Stimulated activated CD4-positive, alpha-beta T cell treated with anti-CD3 and anti-CD28 coated beads, Interleukin-4, amount 100 ng/mL, for 24 hours (primary cell): ENCODE measurements around the gene TTLL12.
"Not testable (repeated sequence)": the region's sequence is repeated elsewhere in the genome, so short reads cannot be mapped to it uniquely, and the experiment has no call there.

Source experiments
- DNase-seq: peaks from one replicate; pipeline ENCODE4 v3.0.0-alpha.2; 2020

TTLL12 gene

DNA sequence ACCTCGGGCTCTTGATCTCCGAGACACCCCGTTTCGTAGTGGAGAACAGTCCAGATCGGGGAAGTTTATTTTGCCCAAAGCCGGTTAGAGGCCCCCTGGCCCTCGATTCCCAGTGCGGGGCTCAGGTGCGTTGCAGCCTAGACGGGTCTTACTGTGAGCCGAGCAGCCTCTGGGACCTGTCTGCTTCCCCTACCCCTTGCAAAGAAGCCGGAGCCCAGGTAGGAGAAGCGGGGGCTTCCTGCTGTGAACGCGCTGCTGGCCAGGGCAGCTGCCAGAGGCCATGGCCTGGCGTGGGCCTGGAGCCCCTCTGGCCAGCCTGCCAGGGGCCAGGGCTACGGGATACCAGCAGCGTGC is 35.0 kb downstream of the TTLL12 start:
- no peak for DNase-seq

DNA sequence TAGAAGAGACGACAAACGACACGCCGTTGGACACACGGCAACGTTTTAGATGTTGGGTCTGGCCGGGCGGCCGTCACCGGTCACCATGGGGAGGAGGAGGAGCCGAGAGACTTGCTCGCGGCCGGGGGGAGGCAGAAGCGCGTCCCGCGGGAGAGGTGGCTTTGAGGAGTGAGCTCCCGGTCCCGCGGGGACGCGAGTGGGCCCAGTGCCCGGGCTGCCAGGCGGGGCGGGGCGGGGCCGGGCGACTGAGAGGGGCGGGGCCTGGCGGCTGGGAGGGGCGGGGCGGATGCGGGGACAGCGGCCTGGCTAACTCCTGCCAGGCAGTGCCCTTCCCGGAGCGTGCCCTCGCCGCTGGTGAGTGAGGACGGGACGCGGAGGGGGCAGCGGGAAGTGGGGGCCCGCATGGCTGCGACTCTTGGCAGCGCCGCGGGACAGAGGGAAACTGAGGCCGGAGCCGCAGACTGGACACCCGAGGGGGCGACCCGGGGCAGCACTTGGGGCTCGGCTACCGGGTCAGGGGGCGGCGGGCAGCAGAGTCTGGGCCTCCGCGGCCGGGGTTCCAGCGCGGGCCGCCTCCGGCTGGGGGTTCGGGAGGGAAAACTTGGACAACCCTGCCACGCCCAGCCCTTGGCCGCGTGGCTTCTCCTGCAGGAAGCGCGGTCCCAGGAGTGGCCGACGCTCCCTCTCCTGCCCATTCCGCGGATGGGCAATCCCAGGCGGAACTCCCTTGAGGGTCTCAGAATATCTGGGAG is 35.5 kb downstream of the TTLL12 start, which contains the start of gene TSPO:
Gene TSPO (plus strand): TSS at position 309 of the 752 bp plus-strand sequence. CDS start 7,680 bp downstream, outside the sequence.
- peak; percentile 57 for DNase-seq

DNA sequence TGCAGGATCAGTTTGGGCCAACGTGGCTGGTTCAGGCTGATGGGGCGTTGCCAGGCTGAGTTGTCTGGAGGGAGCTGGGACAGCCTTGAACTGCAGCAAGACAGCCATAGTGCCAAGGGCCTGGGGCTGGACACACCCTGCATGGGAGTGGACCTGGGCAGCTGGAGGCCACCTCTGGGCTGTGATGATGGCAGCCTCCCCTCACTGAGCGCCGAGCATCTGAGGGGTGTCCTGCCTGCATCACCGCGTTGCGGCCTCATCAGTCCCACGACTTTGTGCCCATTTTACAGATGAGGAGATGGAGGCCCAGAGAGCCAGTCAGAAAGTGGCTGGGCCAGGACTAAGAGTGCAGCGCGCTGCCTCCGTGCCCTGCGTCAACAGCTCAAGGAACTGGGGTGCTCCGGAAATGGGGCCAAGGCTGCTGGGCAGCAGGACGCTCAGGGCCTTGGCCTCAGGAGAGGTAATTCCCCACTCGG is 36.2 kb downstream of the TTLL12 start:
- DNase-seq: no peak

DNA sequence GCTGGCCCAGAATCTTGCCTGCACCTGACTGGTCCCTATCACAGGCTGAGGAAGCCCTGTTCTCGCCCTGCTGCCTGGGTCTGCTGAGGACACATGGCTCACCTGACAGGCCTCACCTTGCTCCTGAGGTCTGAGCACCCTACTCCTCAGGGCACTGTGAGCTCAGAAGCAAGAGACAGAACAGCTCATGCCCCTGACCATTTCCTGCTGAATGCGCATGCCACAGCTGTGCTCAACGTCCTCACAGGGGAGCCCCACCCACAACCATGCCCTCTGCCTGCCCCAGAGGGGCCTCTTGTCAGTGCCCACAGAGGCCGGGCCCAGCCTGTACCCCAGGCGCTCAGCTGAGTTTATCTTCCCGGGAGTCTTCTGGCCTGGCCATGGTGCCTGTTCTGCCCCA is 38.4 kb downstream of the TTLL12 start:
- no peak for DNase-seq

DNA sequence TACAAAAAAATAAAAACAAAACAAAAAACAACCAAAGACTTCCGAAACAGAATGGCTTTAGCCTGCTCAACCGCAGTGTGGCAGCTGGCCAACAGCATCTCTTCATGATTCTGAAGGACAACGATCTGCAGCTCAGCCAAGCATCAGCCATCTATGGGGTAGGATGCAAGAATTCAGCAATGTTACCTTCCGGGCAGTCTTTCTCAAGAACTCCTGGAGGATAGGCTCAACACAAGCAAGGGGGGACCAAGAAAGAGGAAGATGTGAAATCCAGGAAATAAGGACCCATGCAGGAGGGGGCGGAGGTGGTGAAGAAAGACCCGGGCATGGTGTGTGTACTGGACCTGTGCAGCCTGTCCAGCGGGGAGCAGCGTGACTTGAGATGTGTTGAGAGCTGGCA is 39.1 kb downstream of the TTLL12 start:
- no peak for DNase-seq

DNA sequence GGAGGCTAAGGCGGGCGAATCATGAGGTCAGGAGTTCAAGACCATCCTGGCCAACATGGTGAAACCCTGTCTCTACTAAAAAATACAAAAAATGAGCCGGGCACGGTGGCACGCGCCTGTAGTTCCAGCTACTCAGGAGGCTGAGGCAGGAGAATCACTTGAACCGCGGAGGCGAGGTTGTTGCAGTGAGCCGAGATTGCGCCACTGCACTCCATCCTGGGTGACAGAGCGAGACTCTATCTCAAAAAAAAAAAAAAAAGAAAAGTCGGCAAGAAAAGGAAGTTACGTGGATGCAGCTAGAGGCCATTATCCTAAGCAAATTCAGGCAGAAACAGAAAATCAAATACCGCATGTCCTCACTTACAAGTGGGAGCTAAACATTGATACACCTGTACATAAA is 40.6 kb downstream of the TTLL12 start:
- not testable (repeated sequence) for DNase-seq

DNA sequence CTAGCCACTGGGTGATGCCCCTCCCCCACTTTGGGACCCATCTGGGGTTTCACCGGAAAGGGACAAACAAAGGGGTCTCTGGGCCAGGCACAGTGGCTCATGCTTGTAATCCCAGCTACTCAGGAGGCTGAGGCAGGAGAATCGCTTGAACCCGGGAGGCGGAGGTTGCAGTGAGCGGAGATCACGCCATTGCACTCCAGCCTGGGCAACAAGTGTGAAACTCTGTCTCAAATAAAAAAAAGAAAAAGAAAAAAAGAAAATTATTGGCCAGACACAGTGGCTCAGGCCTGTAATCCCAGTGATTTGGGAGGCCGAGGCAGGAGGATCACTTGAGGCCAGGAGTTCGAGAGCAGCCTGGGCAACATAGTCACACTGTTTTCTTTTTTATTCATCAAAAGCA is 41.6 kb downstream of the TTLL12 start:
- DNase-seq: not testable (repeated sequence)

DNA sequence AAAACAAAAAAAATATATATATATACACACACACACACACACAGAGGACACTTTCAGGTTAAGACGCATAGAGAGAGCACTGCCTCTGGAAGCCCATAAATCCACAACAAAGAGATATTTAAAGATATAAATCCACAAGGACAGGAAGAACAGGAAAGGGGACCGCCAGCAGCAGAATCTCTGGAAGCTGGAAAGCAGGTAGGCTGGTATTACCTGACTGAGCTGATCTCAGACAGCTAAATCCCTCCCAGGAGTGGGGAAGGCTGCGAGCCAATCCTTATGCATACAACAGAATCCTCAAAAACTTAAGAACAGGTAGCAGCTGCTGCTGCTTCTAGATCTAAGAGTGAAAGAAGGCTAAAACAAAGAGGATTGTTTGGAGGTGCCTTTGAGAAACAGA is 42.0 kb downstream of the TTLL12 start:
- DNase-seq: no peak

DNA sequence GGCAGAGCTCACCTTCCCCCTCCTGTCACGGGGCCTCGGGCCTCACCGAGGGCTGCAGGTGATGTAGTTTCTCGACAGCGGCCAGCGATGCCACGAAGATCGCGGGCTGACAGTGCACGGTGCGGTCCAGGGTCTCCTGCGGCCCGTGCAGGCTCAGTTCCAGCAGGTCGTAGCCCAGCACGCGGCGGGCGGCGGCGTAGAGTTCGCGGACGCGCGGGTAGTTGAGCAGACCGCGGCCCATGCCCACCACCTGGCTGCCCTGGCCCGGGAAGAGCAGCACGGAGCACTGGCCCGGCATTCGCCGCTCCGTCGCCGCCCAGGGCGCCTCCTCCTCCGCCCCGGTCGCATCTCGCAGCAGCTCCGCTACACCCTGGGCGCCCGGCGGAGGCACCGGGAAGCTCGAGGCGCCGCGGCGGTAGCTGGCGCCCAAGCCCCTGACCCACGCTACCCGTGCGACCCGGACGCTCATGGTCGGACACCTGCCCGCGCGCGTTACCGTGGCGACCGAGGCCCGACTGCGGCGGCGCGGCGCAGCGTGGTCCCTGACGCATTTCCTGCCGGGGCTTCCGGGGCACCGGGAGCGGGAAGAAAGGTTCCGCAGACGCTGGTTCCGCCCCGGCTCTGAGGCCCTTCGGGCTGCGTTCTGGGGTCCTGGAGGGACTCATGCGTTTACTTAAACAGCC is 43.9 kb downstream of the TTLL12 start, which contains the start of gene MCAT:
Gene MCAT (minus strand): TSS at position 519 of the 683 bp plus-strand sequence. CDS start 50 bp downstream, at position 469.
- peak; percentile 84 for DNase-seq

DNA sequence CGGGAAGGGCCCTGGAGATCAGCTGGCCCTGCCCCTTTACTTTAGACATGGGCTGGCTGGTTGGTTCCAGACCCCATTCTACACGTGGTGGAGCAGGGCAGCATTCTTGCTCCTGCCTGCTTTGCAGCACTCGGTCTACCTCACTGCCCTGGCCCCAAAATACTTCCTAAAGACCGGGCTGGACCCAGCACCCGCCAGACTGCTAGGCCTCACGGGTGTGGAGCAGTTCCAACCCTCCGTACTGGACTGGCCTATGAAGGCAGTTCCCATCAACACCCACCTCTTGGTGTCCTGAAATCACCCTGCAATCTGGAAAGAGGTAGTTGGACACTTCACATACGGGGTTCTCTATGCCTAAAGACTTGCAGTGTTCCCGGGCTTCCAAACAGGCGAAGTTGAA is 50.1 kb downstream of the TTLL12 start:
- DNase-seq: no peak

DNA sequence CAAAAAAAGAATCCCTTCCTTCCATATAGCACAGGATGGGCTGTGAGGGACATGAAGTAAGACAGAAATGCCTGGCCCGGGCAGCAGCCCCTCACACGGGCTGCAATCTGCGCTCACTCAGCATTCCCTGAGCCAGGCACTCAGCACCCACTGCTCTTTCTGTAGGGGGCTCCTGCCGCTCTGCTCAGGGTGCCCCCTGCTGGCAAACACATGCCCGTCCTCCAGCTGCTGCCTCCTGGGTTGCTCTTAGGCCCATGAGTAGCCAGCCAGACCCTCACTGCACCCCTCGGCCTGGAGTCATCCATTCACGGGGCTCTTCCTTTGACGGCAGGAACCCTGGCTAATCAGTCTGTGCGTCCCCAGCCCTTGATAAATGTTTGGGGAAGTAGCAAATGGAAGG is 50.7 kb downstream of the TTLL12 start:
- DNase-seq: peak; percentile 28

DNA sequence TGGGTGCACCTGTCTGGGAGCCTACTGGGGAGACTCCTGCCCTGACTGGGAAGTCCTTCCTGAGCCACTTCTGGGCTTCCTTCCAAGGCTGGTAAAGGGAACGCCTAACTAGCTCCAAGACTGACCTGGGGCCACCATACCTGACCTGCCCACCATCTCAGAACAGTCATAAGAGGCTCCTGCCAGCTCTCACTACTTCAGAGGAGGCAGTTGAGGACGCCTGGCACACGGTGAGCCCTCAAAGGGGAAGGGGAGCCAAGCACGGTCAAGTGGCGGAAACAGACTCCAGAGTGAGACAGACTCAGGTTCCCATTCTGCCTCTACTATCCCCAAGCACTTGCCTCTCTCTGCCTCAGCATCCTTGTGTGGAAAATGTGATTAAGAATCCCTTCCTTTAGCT is 51.4 kb downstream of the TTLL12 start:
- no peak for DNase-seq

DNA sequence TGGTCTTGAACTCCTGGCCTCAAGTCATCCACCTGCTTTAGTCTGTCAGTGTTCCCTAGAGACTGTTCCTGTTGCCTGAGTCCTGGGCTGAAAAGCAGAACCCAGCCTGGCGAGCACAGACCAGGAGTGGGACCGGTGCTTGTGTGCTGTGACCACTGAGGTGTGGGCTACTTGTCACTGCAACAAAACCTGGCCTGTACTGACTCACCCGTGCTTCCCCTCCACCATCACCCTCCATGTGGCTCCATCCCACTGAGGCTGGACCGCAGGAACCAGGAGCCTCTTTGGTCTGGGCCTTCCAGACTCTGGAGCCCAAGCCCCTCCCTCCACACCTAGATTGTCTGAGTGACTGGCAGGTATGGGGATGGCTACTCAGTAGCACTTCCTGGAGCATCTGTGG is 52.4 kb downstream of the TTLL12 start:
- DNase-seq: no peak

DNA sequence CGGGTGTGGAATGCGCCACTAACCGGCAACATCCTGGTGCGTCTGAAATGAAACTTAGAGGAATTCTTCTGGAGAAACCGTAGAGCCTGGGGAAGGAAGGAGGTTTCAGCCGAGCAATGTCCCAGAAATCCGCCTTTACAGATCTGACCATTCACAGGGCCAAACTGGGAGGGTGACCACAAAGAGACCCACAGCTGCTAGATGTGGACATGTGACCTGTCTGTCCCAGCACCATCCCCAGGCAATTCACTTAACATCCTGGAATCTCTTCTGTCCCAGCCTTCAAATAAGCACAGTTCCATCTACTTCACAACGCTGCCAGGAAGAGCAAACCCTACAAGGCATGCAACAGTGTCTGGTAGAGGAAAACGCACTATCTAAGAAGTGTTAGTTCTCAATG is 53.5 kb downstream of the TTLL12 start:
- DNase-seq: no peak

DNA sequence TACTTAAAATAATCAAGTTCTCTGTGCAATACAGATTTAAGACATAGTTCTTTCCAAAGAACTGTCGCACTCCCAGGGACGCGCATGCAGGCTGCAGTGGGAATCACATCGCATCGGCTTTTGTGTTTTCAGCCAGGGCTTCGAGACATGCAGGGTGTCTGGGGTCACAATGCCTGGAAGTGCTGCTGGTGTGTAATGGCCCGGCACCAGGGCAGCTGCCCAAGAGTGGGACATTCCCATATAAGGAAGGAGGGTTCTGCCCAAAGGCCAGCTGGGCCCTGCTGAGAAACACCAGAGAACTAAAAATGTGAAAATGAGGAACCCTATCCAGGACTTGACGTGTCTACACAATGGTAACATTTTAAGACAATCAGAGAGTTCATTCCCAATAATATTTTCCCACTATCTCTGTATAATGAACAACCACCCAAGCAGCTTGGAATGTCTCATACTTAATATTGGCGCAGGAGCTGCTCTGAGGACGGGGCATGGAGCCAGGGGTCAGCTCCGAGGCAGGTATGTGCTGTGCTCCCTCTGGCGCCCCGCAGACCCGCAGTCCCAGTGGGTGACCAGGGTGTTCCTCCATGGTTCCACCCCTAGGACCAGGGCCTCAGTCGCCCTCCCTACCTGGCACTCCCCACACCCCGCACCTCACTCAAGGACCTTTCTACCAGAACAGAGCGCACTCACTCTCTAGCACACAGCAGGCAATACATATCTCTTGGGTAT is 55.0 kb downstream of the TTLL12 start:
- DNase-seq: no peak

DNA sequence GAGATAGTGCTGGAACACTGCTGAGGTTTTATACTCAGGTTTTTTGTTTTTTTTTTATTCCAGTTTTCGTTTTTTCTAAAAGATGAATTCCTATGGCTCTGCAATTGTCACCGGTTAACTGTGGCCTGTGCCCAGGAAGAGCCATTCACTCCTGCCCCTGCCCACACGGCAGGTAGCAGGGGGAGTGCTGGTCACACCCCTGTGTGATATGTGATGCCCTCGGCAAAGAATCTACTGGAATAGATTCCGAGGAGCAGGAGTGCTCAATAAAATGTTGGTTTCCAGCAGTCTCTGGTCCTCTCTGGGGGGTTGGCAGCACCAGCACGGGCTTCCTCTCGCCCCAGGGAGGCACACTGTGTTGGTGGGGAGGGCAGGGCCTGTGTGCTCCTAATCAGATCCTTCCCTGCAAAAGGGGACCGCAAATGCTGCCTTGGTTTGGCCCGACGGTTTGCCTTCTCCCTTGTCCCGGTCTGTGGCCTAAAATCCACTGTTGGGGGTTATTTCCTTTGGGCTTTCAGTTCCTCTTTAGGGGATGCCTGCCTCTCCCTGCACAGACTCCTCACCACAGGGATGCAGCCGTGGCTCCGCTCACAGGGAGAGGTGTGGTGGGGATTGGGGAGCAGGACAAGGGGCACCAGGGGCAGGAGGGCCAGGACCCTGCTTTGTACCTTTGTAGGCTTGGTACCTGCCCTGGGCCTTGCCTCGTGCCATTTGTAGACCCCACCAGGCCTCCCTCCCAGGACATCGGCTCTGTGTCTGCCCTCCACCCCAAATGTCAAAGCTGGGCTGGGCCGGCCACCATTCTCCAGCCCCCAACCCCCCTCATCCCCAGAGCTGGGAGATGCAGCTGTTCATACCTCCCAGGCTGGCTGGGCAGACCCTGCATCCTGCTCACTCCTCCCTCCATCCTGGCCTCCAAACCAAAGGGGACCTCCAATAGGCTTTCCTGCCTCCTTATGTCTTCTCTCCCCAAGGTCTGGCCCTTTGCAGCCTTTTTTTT is 57.2 kb downstream of the TTLL12 start:
- no peak for DNase-seq

DNA sequence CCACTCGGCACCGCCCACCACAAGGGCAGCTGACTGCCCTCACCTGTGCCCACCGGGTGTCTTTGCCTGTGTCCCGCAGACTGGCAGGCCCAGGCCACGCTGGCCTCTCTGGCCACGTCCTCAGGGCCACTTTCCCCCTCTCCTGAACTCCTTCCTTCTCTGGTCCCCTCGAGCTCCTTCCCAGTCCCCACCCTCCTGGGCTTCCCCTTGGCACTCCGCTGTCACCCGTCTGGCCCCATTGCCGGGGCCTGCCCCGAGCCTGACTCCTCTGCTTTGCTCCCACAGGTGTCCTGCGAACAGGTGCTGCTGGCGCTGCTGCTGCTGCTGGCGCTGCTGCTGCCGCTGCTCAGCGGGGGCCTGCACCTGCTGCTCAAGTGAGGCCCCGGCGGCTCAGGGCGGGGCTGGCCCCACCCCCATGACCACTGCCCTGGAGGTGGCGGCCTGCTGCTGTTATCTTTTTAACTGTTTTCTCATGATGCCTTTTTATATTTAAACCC is 58.0 kb downstream of the TTLL12 start:
- no peak for DNase-seq

DNA sequence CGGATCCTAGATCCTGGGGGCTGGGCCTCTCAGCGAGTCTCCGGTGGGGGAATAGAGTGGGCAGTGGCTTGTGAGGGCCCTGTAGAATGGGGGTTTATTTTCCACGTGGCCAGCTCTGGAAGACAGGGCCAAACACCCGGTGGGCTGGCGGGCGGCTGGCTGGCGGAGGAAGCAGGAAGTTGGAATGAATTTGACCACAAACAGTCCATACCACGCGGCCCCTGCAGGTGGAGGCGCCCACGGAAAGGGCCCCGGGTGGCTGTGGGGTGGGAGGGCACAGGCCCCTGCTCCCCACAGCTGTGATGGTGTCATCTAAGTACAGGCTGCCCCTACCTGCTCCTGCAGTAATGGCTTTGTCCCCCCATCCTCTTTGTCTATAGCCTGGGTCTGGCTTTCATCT is 58.8 kb downstream of the TTLL12 start:
- no peak for DNase-seq

DNA sequence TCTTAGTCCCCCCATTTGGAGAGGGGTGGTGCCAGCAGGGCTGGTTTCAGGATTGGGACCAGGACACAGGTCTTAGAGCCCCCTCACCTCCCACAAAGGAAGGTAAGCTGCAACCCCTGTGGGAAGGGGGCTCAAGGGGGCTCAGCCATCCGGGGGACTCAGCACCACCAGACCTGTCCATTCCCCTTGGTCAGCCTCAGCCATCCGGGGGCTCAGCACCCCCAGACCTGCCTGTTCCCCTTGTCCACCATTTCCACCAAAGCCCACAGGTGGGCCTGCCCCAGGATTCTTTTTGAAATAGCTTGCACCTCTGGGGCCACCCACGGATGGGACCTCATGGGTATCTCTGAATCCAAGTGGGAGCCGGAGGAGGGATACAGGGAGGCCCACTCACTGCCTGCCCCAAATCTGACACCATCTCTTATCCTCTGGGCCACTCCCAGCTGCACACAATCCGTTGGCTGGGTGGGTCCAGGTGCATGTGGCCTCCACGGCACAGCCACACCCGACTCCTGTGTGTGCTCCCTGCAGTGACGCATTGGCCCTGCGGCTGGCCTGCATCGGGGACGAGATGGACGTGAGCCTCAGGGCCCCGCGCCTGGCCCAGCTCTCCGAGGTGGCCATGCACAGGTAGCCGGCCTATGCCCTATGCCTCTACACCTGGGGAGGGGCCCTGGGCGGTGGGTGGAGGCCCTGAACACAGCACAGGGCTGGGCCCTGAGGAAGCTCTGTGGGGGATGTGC is 59.6 kb downstream of the TTLL12 start:
- DNase-seq: no peak

DNA sequence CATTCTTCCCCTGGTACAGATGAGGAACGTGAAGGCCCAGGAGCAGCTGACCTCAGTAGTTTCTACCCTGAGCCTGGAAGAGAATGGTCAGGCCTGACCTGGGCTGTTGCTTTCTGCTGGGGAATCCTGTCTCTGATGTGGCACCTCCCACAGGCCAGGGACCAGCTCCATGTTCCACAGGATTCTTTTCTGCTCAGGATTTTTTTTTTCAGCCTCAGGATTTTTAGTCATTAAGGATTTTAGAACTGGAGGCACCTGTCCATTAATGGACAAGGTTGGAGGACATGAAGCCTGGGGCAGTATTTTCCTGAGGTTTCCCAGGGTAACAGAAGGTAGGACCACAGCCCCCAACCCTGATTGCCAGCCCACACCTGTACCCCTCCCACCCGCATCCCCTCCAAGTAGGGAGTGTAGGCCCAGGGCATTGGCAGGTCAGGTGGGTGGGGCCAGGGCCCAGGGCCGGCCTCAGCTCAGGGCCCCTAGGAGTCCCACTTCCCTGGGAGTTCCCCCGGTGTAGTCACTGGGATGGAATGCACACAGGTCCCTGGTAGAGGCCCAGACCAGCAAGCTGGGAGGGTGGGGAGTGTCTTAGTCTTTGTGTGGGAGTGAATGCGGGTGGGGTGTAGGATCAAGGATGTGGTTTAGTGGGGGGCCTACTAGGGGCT is 60.3 kb downstream of the TTLL12 start:
- DNase-seq: no peak

DNA sequence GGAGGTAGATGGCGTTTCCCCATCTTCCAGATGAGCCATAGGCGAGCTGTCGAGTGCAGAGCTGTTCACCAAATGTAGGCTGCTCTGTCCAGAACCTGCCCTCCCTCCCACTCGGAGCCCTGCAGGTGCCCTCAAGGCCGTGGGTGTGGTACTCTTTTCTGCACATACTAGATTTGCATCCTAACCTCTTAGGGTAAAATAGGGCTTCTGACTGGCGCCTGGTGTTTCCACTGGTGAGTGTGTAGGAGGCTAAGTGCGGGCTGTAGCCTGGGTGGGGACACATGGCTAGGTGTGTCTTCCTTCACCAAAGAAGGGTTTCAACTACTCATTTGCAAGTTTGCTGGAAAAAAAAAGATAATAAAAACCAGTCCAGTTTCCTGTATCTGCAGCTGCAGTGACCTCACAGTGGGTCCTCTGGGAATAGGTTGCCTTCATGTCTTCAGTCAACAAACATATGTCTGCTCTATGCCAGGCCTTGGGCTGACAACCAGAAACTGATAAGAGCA is 67.9 kb downstream of the TTLL12 start:
- no peak for DNase-seq
